ENCODE results near the gene NASP. TPM values are rescaled to one million over a fixed set of nuclear protein-coding genes. Genes with fewer than 3 reads are reported as not detected.

NASP gene
- total and polyA plus RNA-seq, 2 of the 13 experiments (the other 11 are each of a cell fraction or from before 2014, with no cell fraction given): 132 to 256 TPM

- TF ChIP-seq, protein P1, sequence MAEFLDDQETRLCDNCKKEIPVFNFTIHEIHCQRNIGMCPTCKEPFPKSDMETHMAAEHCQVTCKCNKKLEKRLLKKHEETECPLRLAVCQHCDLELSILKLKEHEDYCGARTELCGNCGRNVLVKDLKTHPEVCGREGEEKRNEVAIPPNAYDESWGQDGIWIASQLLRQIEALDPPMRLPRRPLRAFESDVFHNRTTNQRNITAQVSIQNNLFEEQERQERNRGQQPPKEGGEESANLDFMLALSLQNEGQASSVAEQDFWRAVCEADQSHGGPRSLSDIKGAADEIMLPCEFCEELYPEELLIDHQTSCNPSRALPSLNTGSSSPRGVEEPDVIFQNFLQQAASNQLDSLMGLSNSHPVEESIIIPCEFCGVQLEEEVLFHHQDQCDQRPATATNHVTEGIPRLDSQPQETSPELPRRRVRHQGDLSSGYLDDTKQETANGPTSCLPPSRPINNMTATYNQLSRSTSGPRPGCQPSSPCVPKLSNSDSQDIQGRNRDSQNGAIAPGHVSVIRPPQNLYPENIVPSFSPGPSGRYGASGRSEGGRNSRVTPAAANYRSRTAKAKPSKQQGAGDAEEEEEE (CRISPR knock-in tag; IDR thresholded peaks at IDR 0.05; ENCODE audit: borderline replicate concordance): no peak
- TF ChIP-seq MEIS2 (CRISPR knock-in tag; IDR thresholded peaks at IDR 0.05): no peak
- TF ChIP-seq ZNF367 (CRISPR knock-in tag; IDR thresholded peaks at IDR 0.05; ENCODE audit: borderline replicate concordance): peak; percentile 92
- 0 out of 2 replicates have a peak, but pooled peaks have one; percentile 53 for TF ChIP-seq ZNF558 (CRISPR knock-in tag; IDR thresholded peaks at IDR 0.05; ENCODE audit: borderline replicate concordance)
- TF ChIP-seq HNF4A (CRISPR knock-in tag; IDR thresholded peaks at IDR 0.05): no peak
- TF ChIP-seq, protein P2, sequence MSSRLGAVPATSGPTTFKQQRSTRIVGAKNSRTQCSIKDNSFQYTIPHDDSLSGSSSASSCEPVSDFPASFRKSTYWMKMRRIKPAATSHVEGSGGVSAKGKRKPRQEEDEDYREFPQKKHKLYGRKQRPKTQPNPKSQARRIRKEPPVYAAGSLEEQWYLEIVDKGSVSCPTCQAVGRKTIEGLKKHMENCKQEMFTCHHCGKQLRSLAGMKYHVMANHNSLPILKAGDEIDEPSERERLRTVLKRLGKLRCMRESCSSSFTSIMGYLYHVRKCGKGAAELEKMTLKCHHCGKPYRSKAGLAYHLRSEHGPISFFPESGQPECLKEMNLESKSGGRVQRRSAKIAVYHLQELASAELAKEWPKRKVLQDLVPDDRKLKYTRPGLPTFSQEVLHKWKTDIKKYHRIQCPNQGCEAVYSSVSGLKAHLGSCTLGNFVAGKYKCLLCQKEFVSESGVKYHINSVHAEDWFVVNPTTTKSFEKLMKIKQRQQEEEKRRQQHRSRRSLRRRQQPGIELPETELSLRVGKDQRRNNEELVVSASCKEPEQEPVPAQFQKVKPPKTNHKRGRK (CRISPR knock-in tag; IDR thresholded peaks at IDR 0.05): no peak
- TF ChIP-seq ZNF121 (CRISPR knock-in tag; IDR thresholded peaks at IDR 0.05): no peak
- no peak for TF ChIP-seq ZNF3 (CRISPR knock-in tag; IDR thresholded peaks at IDR 0.05)
- TF ChIP-seq TP53 (CRISPR knock-in tag; conservative IDR thresholded peaks at IDR 0.05): no peak
- no peak for TF ChIP-seq ZNF552 (CRISPR knock-in tag; IDR thresholded peaks at IDR 0.05; ENCODE audit: borderline replicate concordance)
- TF ChIP-seq, protein P3, sequence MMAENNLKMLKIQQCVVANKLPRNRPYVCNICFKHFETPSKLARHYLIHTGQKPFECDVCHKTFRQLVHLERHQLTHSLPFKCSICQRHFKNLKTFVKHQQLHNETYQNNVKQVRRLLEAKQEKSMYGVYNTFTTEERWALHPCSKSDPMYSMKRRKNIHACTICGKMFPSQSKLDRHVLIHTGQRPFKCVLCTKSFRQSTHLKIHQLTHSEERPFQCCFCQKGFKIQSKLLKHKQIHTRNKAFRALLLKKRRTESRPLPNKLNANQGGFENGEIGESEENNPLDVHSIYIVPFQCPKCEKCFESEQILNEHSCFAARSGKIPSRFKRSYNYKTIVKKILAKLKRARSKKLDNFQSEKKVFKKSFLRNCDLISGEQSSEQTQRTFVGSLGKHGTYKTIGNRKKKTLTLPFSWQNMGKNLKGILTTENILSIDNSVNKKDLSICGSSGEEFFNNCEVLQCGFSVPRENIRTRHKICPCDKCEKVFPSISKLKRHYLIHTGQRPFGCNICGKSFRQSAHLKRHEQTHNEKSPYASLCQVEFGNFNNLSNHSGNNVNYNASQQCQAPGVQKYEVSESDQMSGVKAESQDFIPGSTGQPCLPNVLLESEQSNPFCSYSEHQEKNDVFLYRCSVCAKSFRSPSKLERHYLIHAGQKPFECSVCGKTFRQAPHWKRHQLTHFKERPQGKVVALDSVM (CRISPR knock-in tag; IDR thresholded peaks at IDR 0.05): 0 out of 2 replicates have a peak, but pooled peaks have one; percentile 6
- no peak for TF ChIP-seq XRCC5 (optimal IDR thresholded peaks at IDR 0.05; ENCODE audit: low read length)
- TF ChIP-seq RORA (CRISPR knock-in tag; IDR thresholded peaks at IDR 0.05): no peak
- no peak for TF ChIP-seq ARNT (IDR thresholded peaks at IDR 0.05)
- no peak for TF ChIP-seq HNRNPK (IDR thresholded peaks at IDR 0.05; ENCODE audit: low read depth, low read length, poor library complexity, severe bottlenecking)
- peak; percentile 84; the same call in 1 of the 2 replicates for TF ChIP-seq BATF2 (CRISPR knock-in tag; IDR thresholded peaks at IDR 0.05)
- no peak for TF ChIP-seq EHMT2 (IDR thresholded peaks at IDR 0.05; ENCODE audit: borderline replicate concordance, low read depth, low read length)
- TF ChIP-seq RFX5 (IDR thresholded peaks at IDR 0.05; ENCODE audit: low read depth, low read length): no peak; the same call in 1 of the 2 replicates
- no peak for TF ChIP-seq SOX13 (IDR thresholded peaks at IDR 0.05)
- TF ChIP-seq SOX13 (CRISPR knock-in tag; conservative IDR thresholded peaks at IDR 0.05 in 1 of 2, IDR thresholded peaks at IDR 0.05 in 1 of 2): no peak
- peak; percentile 95 for TF ChIP-seq HDAC1 (CRISPR knock-in tag; IDR thresholded peaks at IDR 0.05)
- TF ChIP-seq ZNF674 (CRISPR knock-in tag; IDR thresholded peaks at IDR 0.05; ENCODE audit: low read depth): no peak
- TF ChIP-seq GTF3A (CRISPR knock-in tag; conservative IDR thresholded peaks at IDR 0.05): no peak
- TF ChIP-seq GPN1 (CRISPR knock-in tag; IDR thresholded peaks at IDR 0.05; ENCODE audit: borderline replicate concordance): no peak
- TF ChIP-seq YY1 (IDR thresholded peaks at IDR 0.05; ENCODE audit: insufficient read depth, insufficient replicate concordance, low read depth, low read length): no peak
These were observed at the start of gene NASP (continued) for GRCh38 chr1:45583666-45584350.

Data from HepG2 (cell line).